Measurements from ENCODE around the gene OTUB1.

The OTUB1 gene

DNA sequence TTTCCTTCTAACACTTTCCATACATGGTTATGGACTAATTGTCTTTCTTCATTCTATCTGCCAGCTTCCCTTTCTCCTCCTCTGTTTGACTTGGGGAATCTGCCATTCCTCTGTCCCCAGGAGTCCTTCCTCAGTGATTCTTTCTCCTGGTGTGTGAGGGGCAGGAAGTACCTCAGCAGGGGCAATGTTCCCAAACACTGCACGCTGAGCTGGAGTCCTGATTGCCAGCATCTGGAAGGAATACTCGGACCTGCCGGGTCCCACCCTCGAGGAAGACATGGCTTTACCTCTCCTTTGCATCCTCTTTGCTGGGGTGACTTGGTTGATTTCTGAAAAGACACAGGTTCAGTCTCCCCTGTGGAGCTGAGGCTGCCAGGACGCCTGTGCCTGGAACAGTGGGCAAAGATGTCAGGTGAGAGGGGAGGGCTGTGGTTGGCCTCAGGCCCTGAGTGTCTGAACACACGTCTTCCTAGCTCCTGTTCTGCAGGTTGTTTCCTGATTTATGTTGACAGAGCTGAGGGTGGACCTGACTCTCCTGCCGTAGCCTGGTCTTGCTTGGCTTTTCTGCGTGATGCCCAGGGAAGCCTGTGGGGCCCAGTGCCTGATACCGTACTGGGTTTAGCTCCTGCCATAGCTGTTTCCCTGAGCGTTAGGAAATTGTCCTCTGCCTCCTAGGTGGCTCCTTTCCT, 7.5 kb upstream of the OTUB1 start:
- H2BK5ac ChIP-seq (ENCODE audit: low read length), result no peak overlapping the region
- no peak overlapping the region for H2AFZ ChIP-seq (ENCODE audit: low read length)
- H2BK120ac ChIP-seq (ENCODE audit: low read depth, low read length), result no peak overlapping the region
- no peak for DNase-seq (ENCODE audit: low spot score)
- peaks cover 10 to 32% of the 10 kb centered on the region in 2 donors for H3K36me3 ChIP-seq (replicated peaks in 1 of 2; ENCODE audit: control insufficient read depth in 2 of 2, insufficient read depth in 2 of 2, low read length in 2 of 2)
- no peak overlapping the region for H3K4me3 ChIP-seq (ENCODE audit: low read length in 2 of 2)
- H4K8ac ChIP-seq (ENCODE audit: low read depth, low read length), result no peak overlapping the region
- H4K91ac ChIP-seq (ENCODE audit: low read depth, low read length, poor library complexity), result no peak overlapping the region
- WGBS, 2 donors (ENCODE audit: extremely low coverage in 2 of 2, insufficient read length in 2 of 2, insufficient replicate concordance in 1 of 2), result no CpG with 5 or more reads among the region's 10 CpGs
- H2AK5ac ChIP-seq (ENCODE audit: low read depth, low read length), result no peak overlapping the region
- no peak overlapping the region for H3K9ac ChIP-seq (ENCODE audit: low read depth, low read length, poor library complexity)
- no peak overlapping the region for H3K23ac ChIP-seq (ENCODE audit: low read depth, low read length, poor library complexity)
- H2BK15ac ChIP-seq (ENCODE audit: low read length), result no peak overlapping the region
- H3K4ac ChIP-seq (ENCODE audit: low read length), result no peak overlapping the region
- H3K18ac ChIP-seq (ENCODE audit: low read length), result no peak overlapping the region
- H3K14ac ChIP-seq (ENCODE audit: low read length), result no peak overlapping the region
- no peak overlapping the region for H2BK12ac ChIP-seq (ENCODE audit: low read length)
- no peaks in the 10 kb centered on the region for H3K9me3 ChIP-seq (replicated peaks in 1 of 2; ENCODE audit: control insufficient read depth in 2 of 2, insufficient read depth in 1 of 2, low read depth in 1 of 2, low read length in 2 of 2)
- H3K4me2 ChIP-seq (ENCODE audit: insufficient read depth, low read length, poor library complexity, severe bottlenecking), result no peak overlapping the region
- H3K79me1 ChIP-seq (ENCODE audit: low read depth, low read length), result peaks cover 7% of the 10 kb centered on the region
- H3K4me1 ChIP-seq (ENCODE audit: control insufficient read depth in 2 of 2, insufficient read depth in 1 of 2, low read depth in 1 of 2, low read length in 2 of 2), result peaks cover 15 to 23% of the 10 kb centered on the region in 2 donors
- H3K27ac ChIP-seq (replicated peaks; ENCODE audit: low read length), result no peak overlapping the region
- no peaks in the 10 kb centered on the region for H3K27me3 ChIP-seq (ENCODE audit: control insufficient read depth in 3 of 3, insufficient read depth in 3 of 3, low read depth in 1 of 3, low read length in 3 of 3)

GRCh38 chr11:63979426-63979825, 6.8 kb upstream of the OTUB1 start:
- WGBS, 2 donors (ENCODE audit: extremely low coverage in 2 of 2, insufficient read length in 2 of 2, insufficient replicate concordance in 1 of 2), result no CpG with 5 or more reads among the region's 5 CpGs

DNA sequence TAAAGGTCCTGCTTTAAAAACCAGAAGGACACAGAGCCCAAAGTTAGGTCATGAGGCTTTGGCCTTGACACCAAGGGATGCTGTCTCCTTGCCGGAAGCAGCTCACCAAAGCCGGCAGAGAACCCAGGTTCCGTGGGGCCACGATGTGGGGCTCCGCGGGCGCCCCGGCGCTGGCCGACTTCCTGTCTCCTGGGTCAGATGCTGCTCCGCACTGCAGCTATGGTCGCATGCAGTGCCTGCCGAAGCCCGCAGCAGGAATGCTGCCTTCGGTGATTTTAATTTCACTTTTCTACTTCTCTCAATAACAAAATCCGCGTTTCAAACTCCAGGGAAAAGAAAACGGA, 454 bp upstream of the OTUB1 start:
- no peak overlapping the region for H2BK5ac ChIP-seq (ENCODE audit: low read length)
- no peak overlapping the region for H2BK120ac ChIP-seq (ENCODE audit: low read depth, low read length)
- peaks cover 23% of the 10 kb centered on the region for H3K79me1 ChIP-seq (ENCODE audit: low read depth, low read length)
- H4K8ac ChIP-seq (ENCODE audit: low read depth, low read length), result no peak overlapping the region
- H2BK15ac ChIP-seq (ENCODE audit: low read length), result peak overlapping the region; percentile 76
- no peak overlapping the region for H2AK5ac ChIP-seq (ENCODE audit: low read depth, low read length)
- H3K4me3 ChIP-seq (ENCODE audit: low read length in 2 of 2), result peak overlapping the region; percentile 16 to 87
- H3K27me3 ChIP-seq (ENCODE audit: control insufficient read depth in 3 of 3, insufficient read depth in 3 of 3, low read depth in 1 of 3, low read length in 3 of 3), result no peaks in the 10 kb centered on the region
- peaks cover 12 to 16% of the 10 kb centered on the region in 2 donors for H3K4me1 ChIP-seq (ENCODE audit: control insufficient read depth in 2 of 2, insufficient read depth in 1 of 2, low read depth in 1 of 2, low read length in 2 of 2)
- peak overlapping the region; percentile 42 for H3K18ac ChIP-seq (ENCODE audit: low read length)
- H3K9ac ChIP-seq (ENCODE audit: low read depth, low read length, poor library complexity), result no peak overlapping the region
- peak overlapping the region; percentile 15 for H3K14ac ChIP-seq (ENCODE audit: low read length)
- no CpG with 5 or more reads among the region's 18 CpGs for WGBS, 2 donors (ENCODE audit: extremely low coverage in 2 of 2, insufficient read length in 2 of 2, insufficient replicate concordance in 1 of 2)
- peak overlapping the region; percentile 68 for H3K27ac ChIP-seq (replicated peaks; ENCODE audit: low read length)
- H3K4ac ChIP-seq (ENCODE audit: low read length), result no peak overlapping the region
- no peak overlapping the region for H2BK12ac ChIP-seq (ENCODE audit: low read length)
- H3K23ac ChIP-seq (ENCODE audit: low read depth, low read length, poor library complexity), result no peak overlapping the region
- H3K36me3 ChIP-seq (replicated peaks in 1 of 2; ENCODE audit: control insufficient read depth in 2 of 2, insufficient read depth in 2 of 2, low read length in 2 of 2), result peaks cover 19 to 45% of the 10 kb centered on the region in 2 donors
- peak overlapping the region; percentile 70 for H3K4me2 ChIP-seq (ENCODE audit: insufficient read depth, low read length, poor library complexity, severe bottlenecking)
- H4K91ac ChIP-seq (ENCODE audit: low read depth, low read length, poor library complexity), result no peak overlapping the region
- peak overlapping the region; percentile 86 for H2AFZ ChIP-seq (ENCODE audit: low read length)
- H3K9me3 ChIP-seq (replicated peaks in 1 of 2; ENCODE audit: control insufficient read depth in 2 of 2, insufficient read depth in 1 of 2, low read depth in 1 of 2, low read length in 2 of 2), result no peaks in the 10 kb centered on the region
- DNase-seq (ENCODE audit: low spot score), result no peak

More at GRCh38 chr11:63979426-63979825, 6.8 kb upstream of the OTUB1 start:
- Histone ChIP-seq H4K8ac (ENCODE audit: low read depth, low read length) (no peak overlapping the region), H3K4me2 (ENCODE audit: insufficient read depth, low read length, poor library complexity, severe bottlenecking) (no peak overlapping the region), H3K27ac (replicated peaks; ENCODE audit: low read length) (no peak overlapping the region), H3K18ac (ENCODE audit: low read length) (no peak overlapping the region), H3K14ac (ENCODE audit: low read length) (no peak overlapping the region), H3K9ac (ENCODE audit: low read depth, low read length, poor library complexity) (peak overlapping the region; percentile 27), H2AK5ac (ENCODE audit: low read depth, low read length) (no peak overlapping the region), H3K36me3 (replicated peaks in 1 of 2; ENCODE audit: control insufficient read depth in 2 of 2, insufficient read depth in 2 of 2, low read length in 2 of 2) (peaks cover 10 to 32% of the 10 kb centered on the region in 2 donors), H2BK120ac (ENCODE audit: low read depth, low read length) (no peak overlapping the region), H2BK12ac (ENCODE audit: low read length) (no peak overlapping the region), H3K4me1 (ENCODE audit: control insufficient read depth in 2 of 2, insufficient read depth in 1 of 2, low read depth in 1 of 2, low read length in 2 of 2) (peaks cover 15 to 23% of the 10 kb centered on the region in 2 donors), H3K27me3 (ENCODE audit: control insufficient read depth in 3 of 3, insufficient read depth in 3 of 3, low read depth in 1 of 3, low read length in 3 of 3) (no peaks in the 10 kb centered on the region), H3K23ac (ENCODE audit: low read depth, low read length, poor library complexity) (peak overlapping the region; percentile 8), H2AFZ (ENCODE audit: low read length) (no peak overlapping the region), H3K4me3 (ENCODE audit: low read length in 2 of 2) (no peak overlapping the region), H3K4ac (ENCODE audit: low read length) (no peak overlapping the region), H4K91ac (ENCODE audit: low read depth, low read length, poor library complexity) (no peak overlapping the region), H3K79me1 (ENCODE audit: low read depth, low read length) (peaks cover 7% of the 10 kb centered on the region), H3K9me3 (replicated peaks in 1 of 2; ENCODE audit: control insufficient read depth in 2 of 2, insufficient read depth in 1 of 2, low read depth in 1 of 2, low read length in 2 of 2) (no peaks in the 10 kb centered on the region), H2BK15ac (ENCODE audit: low read length) (no peak overlapping the region), H2BK5ac (ENCODE audit: low read length) (no peak overlapping the region)
- DNase-seq (ENCODE audit: low spot score), result no peak

DNA sequence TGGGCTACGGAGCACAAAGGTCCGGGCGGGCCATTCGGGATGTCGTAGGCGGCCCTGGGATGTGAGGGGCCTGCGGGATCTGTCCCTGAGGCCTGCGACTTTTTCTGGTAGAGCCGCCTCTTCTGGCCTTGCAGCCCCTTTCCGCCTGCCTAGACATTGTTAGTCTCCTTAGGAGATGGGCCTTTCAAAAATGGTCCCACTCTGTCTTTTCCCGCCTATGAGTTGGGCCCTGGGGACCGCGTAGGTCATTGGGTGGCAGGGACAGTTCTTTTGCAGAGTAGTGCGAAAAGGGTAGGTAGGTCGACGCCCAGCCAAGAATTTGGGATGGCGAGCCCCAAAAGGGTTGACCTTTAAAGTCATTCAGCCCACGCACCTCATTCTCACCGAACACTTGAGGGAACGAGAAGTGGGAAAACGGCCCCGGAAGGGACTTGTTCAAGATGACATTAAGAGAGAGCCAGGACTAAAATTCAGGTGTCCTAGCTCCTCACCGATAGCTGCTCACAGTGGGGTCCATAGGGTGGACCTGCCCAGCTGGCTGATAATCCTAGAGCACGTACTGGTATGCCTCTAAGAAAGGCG, 785 bp downstream of the OTUB1 start:
- DNase-seq (ENCODE audit: low spot score), result no peak
- peak overlapping the region; percentile 22 for H3K23ac ChIP-seq (ENCODE audit: low read depth, low read length, poor library complexity)
- no peak overlapping the region for H2BK15ac ChIP-seq (ENCODE audit: low read length)
- peak overlapping the region; percentile 88 for H2BK5ac ChIP-seq (ENCODE audit: low read length)
- peak overlapping the region; percentile 76 for H2AK5ac ChIP-seq (ENCODE audit: low read depth, low read length)
- peaks cover 12 to 16% of the 10 kb centered on the region in 2 donors for H3K4me1 ChIP-seq (ENCODE audit: control insufficient read depth in 2 of 2, insufficient read depth in 1 of 2, low read depth in 1 of 2, low read length in 2 of 2)
- peak overlapping the region; percentile 99 for H3K27ac ChIP-seq (replicated peaks; ENCODE audit: low read length)
- H3K4ac ChIP-seq (ENCODE audit: low read length), result peak overlapping the region; percentile 41
- no CpG with 5 or more reads among the region's 25 CpGs for WGBS, 2 donors (ENCODE audit: extremely low coverage in 2 of 2, insufficient read length in 2 of 2, insufficient replicate concordance in 1 of 2)
- no peak overlapping the region for H4K91ac ChIP-seq (ENCODE audit: low read depth, low read length, poor library complexity)
- peaks cover 25% of the 10 kb centered on the region for H3K79me1 ChIP-seq (ENCODE audit: low read depth, low read length)
- peak overlapping the region; percentile 86 for H2AFZ ChIP-seq (ENCODE audit: low read length)
- H3K9ac ChIP-seq (ENCODE audit: low read depth, low read length, poor library complexity), result peak overlapping the region; percentile 95
- no peak overlapping the region for H4K8ac ChIP-seq (ENCODE audit: low read depth, low read length)
- no peak overlapping the region for H3K14ac ChIP-seq (ENCODE audit: low read length)
- peak overlapping the region; percentile 87 to 98 for H3K4me3 ChIP-seq (ENCODE audit: low read length in 2 of 2)
- no peak overlapping the region for H2BK12ac ChIP-seq (ENCODE audit: low read length)
- peak overlapping the region; percentile 78 for H3K4me2 ChIP-seq (ENCODE audit: insufficient read depth, low read length, poor library complexity, severe bottlenecking)
- peak overlapping the region; percentile 91 for H3K18ac ChIP-seq (ENCODE audit: low read length)
- H3K9me3 ChIP-seq (replicated peaks in 1 of 2; ENCODE audit: control insufficient read depth in 2 of 2, insufficient read depth in 1 of 2, low read depth in 1 of 2, low read length in 2 of 2), result no peaks in the 10 kb centered on the region
- H2BK120ac ChIP-seq (ENCODE audit: low read depth, low read length), result no peak overlapping the region
- no peaks in the 10 kb centered on the region for H3K27me3 ChIP-seq (ENCODE audit: control insufficient read depth in 3 of 3, insufficient read depth in 3 of 3, low read depth in 1 of 3, low read length in 3 of 3)
- peaks cover 26 to 52% of the 10 kb centered on the region in 2 donors for H3K36me3 ChIP-seq (replicated peaks in 1 of 2; ENCODE audit: control insufficient read depth in 2 of 2, insufficient read depth in 2 of 2, low read length in 2 of 2)
